ENCODE measurements around the gene NAV1. TPM values are rescaled to one million over a fixed set of nuclear protein-coding genes. Genes with fewer than 3 reads are reported as not detected.

The NAV1 gene
- total and polyA plus RNA-seq, 4 donors, result 43.6 to 96.3 (median 70.6) TPM

DNA sequence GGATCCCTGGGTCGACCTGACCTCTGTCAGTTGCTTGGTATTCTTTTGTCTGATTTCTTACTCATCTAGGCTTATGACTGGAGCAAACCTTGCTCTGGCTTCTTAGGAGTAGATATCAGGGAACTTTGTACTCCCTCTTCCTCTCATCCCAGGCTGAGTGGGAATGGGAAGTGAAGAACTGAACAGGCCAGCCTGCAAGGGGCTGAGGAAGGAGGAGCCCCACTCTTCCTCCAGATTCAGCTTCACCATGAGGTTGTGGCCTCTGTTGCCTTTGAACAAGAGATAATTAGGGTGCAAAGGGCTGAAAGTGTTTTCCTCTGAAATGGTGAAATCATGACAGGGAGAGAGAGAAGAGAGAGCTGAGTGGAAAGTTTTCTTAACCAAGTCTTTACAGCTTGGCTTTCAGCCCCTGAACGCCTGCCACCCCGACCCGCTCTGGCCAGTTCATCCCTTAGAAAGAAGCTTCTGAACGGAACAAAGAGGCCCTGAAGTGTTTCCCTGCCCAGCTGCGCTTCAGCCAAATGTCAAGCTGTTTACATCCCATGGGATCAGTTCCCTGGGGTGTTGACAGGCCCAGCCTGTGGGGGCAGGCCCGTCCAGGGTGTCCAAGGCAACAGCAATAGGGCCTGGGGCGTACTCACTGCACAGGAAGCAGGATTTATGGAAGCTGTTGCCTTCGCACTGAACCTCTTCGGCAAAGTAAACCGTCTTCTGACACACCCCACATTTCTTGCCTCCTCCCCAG, 43.2 kb upstream of the NAV1 start:
- WGBS (ENCODE audit: insufficient coverage), result 23% methylated on average over 7 of the region's 11 CpGs
- DNase-seq (ENCODE audit: low read depth in 4 of 6, low spot score in 6 of 6), result peak in 3 of 6 donors; percentile 63 to 91 (median 69)
- Histone ChIP-seq H3K27me3 (ENCODE audit: control insufficient read depth, insufficient read depth, low read length) (no peaks in the 10 kb centered on the region), H3K4me3 (ENCODE audit: low read depth, low read length) (no peak overlapping the region), H3K27ac (ENCODE audit: low read depth, low read length) (peak overlapping the region; percentile 96), H3K9me3 (ENCODE audit: control insufficient read depth, insufficient read depth, low read length) (no peaks in the 10 kb centered on the region), H3K36me3 (ENCODE audit: control insufficient read depth, insufficient read depth, low read length) (peaks cover 20% of the 10 kb centered on the region), H3K4me1 (ENCODE audit: control insufficient read depth, insufficient read depth, low read length) (peaks cover 81% of the 10 kb centered on the region)

DNA sequence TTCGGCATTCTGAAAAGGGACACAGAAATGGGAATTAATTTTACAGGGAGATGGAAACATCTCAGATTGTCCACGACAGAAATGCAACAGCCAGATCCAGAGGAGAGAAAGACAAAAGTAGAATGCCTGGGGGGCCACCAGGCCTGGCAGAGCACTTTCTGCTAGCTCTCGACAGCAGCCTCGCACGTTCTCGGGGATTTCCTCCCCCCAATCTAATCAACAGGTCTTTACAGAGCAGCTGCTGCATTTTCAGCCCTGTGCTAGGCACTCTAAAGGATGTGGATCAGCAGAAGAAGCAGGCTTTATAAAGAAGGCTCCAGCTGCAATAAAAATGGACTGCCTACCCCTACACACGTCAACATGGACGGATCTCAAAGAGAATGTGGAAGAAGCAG, 42.6 kb upstream of the NAV1 start:
- peak overlapping the region; percentile 96 for H3K27ac ChIP-seq (ENCODE audit: low read depth, low read length)
- DNase-seq (ENCODE audit: low read depth in 4 of 6, low spot score in 6 of 6), result no peak
- peaks cover 20% of the 10 kb centered on the region for H3K36me3 ChIP-seq (ENCODE audit: control insufficient read depth, insufficient read depth, low read length)
- H3K27me3 ChIP-seq (ENCODE audit: control insufficient read depth, insufficient read depth, low read length), result no peaks in the 10 kb centered on the region
- no peak overlapping the region for H3K4me3 ChIP-seq (ENCODE audit: low read depth, low read length)
- WGBS (ENCODE audit: insufficient coverage), result 60% methylated on average over 4 of the region's 8 CpGs
- H3K9me3 ChIP-seq (ENCODE audit: control insufficient read depth, insufficient read depth, low read length), result no peaks in the 10 kb centered on the region
- peaks cover 87% of the 10 kb centered on the region for H3K4me1 ChIP-seq (ENCODE audit: control insufficient read depth, insufficient read depth, low read length)

DNA sequence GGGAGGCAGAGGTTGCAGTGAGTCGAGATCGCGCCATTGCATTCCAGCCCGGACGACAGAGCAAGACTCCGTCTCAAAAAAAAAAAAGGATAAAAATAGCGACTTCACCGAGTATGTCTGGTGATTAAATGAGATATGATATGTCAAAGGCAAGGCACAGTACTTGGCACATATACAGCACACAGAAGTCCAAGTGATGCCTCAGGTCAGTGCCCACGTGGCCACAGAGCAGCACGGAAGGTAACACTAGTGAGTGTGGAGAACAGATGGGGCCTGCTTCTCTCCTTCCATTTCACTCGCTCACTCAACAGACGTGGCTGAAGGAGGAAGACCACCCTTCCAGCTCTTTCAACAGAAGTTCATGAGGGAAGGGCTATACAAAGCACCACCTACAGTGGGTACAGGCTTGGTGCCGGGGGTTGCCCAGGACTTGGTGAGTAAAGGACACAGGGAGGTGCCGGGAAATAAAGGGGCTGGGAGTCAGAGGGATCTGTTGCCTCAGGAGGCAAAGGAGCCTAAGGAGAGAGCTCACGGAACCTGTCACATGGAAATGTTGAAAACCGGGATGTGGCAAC, 40.9 kb upstream of the NAV1 start:
- Histone ChIP-seq H3K4me3 (ENCODE audit: low read depth, low read length) (no peak overlapping the region), H3K4me1 (ENCODE audit: control insufficient read depth, insufficient read depth, low read length) (peaks cover 93% of the 10 kb centered on the region), H3K36me3 (ENCODE audit: control insufficient read depth, insufficient read depth, low read length) (peaks cover 11% of the 10 kb centered on the region), H3K27ac (ENCODE audit: low read depth, low read length) (no peak overlapping the region), H3K9me3 (ENCODE audit: control insufficient read depth, insufficient read depth, low read length) (no peaks in the 10 kb centered on the region), H3K27me3 (ENCODE audit: control insufficient read depth, insufficient read depth, low read length) (no peaks in the 10 kb centered on the region)
- WGBS (ENCODE audit: insufficient coverage), result 93% methylated on average over 5 of the region's 16 CpGs
- no peak for DNase-seq (ENCODE audit: low read depth in 4 of 6, low spot score in 6 of 6)

DNA sequence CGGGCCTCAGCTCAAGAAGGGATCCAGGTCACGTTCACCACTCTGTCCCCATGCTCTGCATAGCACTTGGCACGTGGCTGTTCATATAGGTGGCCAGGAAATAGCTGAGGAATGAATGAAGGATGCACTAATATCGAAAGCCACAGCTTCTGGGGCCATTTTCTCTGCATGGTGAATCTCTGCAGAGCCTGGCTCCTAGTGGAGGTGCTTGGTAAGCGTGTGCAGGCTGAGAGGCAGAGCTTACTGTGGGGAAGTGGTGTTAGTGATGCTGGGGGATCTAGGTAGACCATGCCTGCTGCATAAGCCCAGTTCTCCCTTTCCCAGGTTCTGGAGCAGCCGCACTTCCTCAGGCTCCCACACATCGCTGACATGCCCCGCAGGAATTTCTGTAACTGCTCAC, 40.3 kb upstream of the NAV1 start:
- Histone ChIP-seq H3K4me3 (ENCODE audit: low read depth, low read length) (no peak overlapping the region), H3K27ac (ENCODE audit: low read depth, low read length) (peak overlapping the region; percentile 26), H3K9me3 (ENCODE audit: control insufficient read depth, insufficient read depth, low read length) (no peaks in the 10 kb centered on the region), H3K27me3 (ENCODE audit: control insufficient read depth, insufficient read depth, low read length) (no peaks in the 10 kb centered on the region), H3K4me1 (ENCODE audit: control insufficient read depth, insufficient read depth, low read length) (peaks cover 96% of the 10 kb centered on the region), H3K36me3 (ENCODE audit: control insufficient read depth, insufficient read depth, low read length) (peaks cover 11% of the 10 kb centered on the region)
- DNase-seq (ENCODE audit: low read depth in 4 of 6, low spot score in 6 of 6), result no peak
- WGBS (ENCODE audit: insufficient coverage), result 96% methylated on average over 6 of the region's 8 CpGs

DNA sequence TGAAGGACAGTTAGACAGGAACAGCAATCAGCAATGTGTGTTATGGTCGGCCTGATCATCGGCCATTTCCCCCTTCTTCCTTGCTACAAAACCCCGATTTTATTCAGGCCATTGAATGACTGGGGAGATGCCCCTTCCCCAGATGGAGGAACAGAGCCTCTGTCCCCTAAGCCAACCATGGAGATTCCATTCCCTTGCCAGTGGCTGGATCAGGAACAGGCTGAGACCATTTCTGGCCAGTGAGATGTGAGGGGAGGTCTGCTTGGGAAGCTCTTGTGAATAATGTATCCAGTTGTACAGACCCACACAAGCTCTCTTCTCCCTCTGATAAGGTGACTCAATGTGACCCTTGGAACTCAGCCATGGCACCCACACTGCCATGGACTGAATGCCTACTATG, 39.7 kb upstream of the NAV1 start:
- no peaks in the 10 kb centered on the region for H3K9me3 ChIP-seq (ENCODE audit: control insufficient read depth, insufficient read depth, low read length)
- peaks cover 92% of the 10 kb centered on the region for H3K4me1 ChIP-seq (ENCODE audit: control insufficient read depth, insufficient read depth, low read length)
- no peak overlapping the region for H3K4me3 ChIP-seq (ENCODE audit: low read depth, low read length)
- WGBS (ENCODE audit: insufficient coverage), result 100% methylated on average over 3 of the region's 3 CpGs
- DNase-seq (ENCODE audit: low read depth in 4 of 6, low spot score in 6 of 6), result no peak
- peak overlapping the region; percentile 26 for H3K27ac ChIP-seq (ENCODE audit: low read depth, low read length)
- H3K36me3 ChIP-seq (ENCODE audit: control insufficient read depth, insufficient read depth, low read length), result peaks cover 8% of the 10 kb centered on the region
- no peaks in the 10 kb centered on the region for H3K27me3 ChIP-seq (ENCODE audit: control insufficient read depth, insufficient read depth, low read length)

DNA sequence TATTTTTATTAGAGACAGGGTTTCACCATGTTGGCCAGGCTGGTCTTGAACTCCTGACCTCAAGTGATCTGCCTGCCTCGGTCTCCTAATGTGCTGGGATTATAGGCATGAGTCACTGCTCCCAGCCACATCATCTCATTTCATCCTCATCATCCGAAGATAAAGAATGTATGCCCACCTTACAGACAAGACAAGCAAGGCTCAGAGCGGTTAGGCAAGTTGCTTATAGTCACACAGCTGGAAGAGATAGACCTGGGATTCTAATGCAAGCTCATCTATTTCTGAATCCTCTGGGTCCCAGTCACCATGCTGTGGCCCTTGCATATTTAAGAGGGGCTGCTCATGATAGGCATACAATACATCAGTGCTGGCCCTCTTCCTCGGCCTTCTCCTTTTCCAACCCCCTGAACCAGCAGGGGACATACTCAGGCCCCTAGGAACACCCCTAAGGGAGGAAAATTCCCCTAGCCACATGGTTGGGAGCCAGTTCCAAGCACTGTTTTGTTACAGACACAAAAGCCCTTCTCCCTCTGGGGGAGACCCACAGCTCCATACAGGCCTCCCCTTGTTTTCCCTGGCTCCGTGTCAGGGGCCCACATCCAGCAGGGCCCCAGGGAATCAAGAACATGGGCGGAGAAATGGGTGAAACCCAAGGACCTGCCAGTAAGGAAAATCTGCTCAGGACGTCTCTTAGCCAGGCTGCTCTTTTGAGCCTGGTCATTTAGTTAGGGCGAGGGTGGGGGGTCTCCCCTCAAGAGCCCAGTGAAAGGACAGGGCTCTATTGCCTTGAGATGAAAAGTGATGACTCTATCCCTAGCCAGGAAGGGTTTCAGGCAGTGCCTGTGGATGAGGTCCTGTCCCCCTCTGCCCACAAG, 38.9 kb upstream of the NAV1 start:
- DNase-seq (ENCODE audit: low read depth in 4 of 6, low spot score in 6 of 6), result peak in 2 of 6 donors; percentile 56 to 93
- H3K27me3 ChIP-seq (ENCODE audit: control insufficient read depth, insufficient read depth, low read length), result no peaks in the 10 kb centered on the region
- 67% methylated on average over 3 of the region's 8 CpGs for WGBS (ENCODE audit: insufficient coverage)
- H3K9me3 ChIP-seq (ENCODE audit: control insufficient read depth, insufficient read depth, low read length), result no peaks in the 10 kb centered on the region
- H3K27ac ChIP-seq (ENCODE audit: low read depth, low read length), result peak overlapping the region; percentile 95
- H3K4me3 ChIP-seq (ENCODE audit: low read depth, low read length), result no peak overlapping the region
- H3K4me1 ChIP-seq (ENCODE audit: control insufficient read depth, insufficient read depth, low read length), result peaks cover 86% of the 10 kb centered on the region
- peaks cover 3% of the 10 kb centered on the region for H3K36me3 ChIP-seq (ENCODE audit: control insufficient read depth, insufficient read depth, low read length)

DNA sequence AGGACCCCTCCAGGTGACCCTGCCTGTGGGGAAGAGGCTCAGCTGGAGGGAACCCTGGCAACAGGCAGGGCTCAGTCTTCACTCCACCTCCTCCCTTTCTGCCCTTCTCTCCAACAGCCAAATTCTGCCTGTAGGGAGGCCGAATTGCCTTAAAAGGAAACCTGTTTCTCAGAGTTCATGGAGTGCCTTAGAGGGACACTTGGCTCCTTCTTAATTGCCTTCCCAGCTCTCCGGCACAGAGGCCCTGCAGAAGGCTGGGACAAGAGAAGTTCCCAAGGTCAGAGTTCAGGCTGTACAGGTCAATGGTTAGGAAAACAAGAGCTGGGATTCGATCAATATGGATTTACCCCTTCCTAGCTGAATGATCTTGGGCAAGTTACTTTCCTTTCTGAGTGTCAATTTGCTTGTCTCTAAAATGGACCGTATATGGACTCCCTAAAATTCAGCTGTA, 38.2 kb upstream of the NAV1 start:
- H3K4me1 ChIP-seq (ENCODE audit: control insufficient read depth, insufficient read depth, low read length), result peaks cover 86% of the 10 kb centered on the region
- H3K9me3 ChIP-seq (ENCODE audit: control insufficient read depth, insufficient read depth, low read length), result no peaks in the 10 kb centered on the region
- peak overlapping the region; percentile 95 for H3K27ac ChIP-seq (ENCODE audit: low read depth, low read length)
- no peaks in the 10 kb centered on the region for H3K36me3 ChIP-seq (ENCODE audit: control insufficient read depth, insufficient read depth, low read length)
- WGBS (ENCODE audit: insufficient coverage), result 41% methylated on average over 3 of the region's 4 CpGs
- no peak overlapping the region for H3K4me3 ChIP-seq (ENCODE audit: low read depth, low read length)
- no peaks in the 10 kb centered on the region for H3K27me3 ChIP-seq (ENCODE audit: control insufficient read depth, insufficient read depth, low read length)
- peak in 1 of 6 donors; percentile 80 for DNase-seq (ENCODE audit: low read depth in 4 of 6, low spot score in 6 of 6)

DNA sequence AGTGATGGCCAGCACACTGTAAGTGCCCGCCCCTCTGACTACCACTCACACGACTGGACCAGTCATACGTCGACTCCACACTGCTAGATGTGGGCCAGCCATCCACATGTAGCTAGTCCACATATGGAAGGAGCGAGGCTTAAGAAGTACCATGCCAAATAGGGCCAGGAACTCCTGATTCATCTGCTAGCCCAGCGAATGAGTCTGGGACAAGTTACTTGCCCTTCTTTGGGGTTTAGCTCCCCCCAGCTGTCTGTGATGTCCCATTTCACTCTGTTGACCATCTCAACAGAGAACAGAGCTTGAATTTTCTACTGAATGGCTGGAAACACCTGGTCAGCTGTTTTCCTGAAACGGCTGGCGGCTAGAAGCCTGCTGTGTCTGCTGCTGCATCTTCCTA, 37.8 kb upstream of the NAV1 start:
- WGBS (ENCODE audit: insufficient coverage), result 90% methylated on average over 7 of the region's 8 CpGs
- DNase-seq (ENCODE audit: low read depth in 4 of 6, low spot score in 6 of 6), result no peak
- H3K4me1 ChIP-seq (ENCODE audit: control insufficient read depth, insufficient read depth, low read length), result peaks cover 86% of the 10 kb centered on the region
- no peaks in the 10 kb centered on the region for H3K27me3 ChIP-seq (ENCODE audit: control insufficient read depth, insufficient read depth, low read length)
- no peaks in the 10 kb centered on the region for H3K36me3 ChIP-seq (ENCODE audit: control insufficient read depth, insufficient read depth, low read length)
- H3K27ac ChIP-seq (ENCODE audit: low read depth, low read length), result peak overlapping the region; percentile 95
- no peak overlapping the region for H3K4me3 ChIP-seq (ENCODE audit: low read depth, low read length)
- H3K9me3 ChIP-seq (ENCODE audit: control insufficient read depth, insufficient read depth, low read length), result no peaks in the 10 kb centered on the region

DNA sequence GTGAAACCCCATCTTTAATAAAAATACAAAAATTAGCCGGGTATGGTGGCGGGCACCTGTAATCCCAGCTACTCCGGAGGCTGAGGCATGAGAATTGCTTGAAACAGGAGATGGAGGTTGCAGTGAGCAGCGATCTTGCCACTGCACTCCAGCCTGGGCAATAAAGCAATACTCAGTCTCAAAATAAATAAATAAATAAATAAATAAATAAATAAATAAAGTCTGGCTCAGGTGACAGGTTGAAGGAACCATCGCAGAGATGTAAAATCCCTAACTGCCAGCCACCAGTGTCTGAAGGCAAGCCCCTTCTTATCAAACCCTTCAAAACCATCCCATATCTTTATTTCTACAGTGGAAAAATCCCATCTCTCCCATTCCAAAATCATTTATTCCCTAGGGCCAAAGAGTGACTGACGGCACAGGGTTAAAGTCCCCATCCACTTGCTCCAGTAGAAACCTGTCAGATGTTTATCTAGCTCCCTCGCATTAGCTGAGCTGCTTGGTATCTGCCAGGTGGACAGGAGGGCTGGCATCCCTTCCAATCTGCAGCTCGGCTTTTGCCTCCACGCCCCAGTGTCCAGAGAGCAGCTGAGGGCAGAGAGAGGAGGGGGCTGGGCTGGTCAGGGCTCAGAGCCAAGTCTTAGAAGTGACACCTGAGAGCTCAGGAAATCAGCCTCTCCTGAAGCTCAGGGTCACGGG, 37.0 kb upstream of the NAV1 start:
- H3K9me3 ChIP-seq (ENCODE audit: control insufficient read depth, insufficient read depth, low read length), result no peaks in the 10 kb centered on the region
- H3K36me3 ChIP-seq (ENCODE audit: control insufficient read depth, insufficient read depth, low read length), result no peaks in the 10 kb centered on the region
- peak overlapping the region; percentile 87 for H3K27ac ChIP-seq (ENCODE audit: low read depth, low read length)
- WGBS (ENCODE audit: insufficient coverage), result 79% methylated on average over 6 of the region's 10 CpGs
- no peaks in the 10 kb centered on the region for H3K27me3 ChIP-seq (ENCODE audit: control insufficient read depth, insufficient read depth, low read length)
- DNase-seq (ENCODE audit: low read depth in 4 of 6, low spot score in 6 of 6), result no peak
- H3K4me1 ChIP-seq (ENCODE audit: control insufficient read depth, insufficient read depth, low read length), result peaks cover 84% of the 10 kb centered on the region
- no peak overlapping the region for H3K4me3 ChIP-seq (ENCODE audit: low read depth, low read length)
